ENCODE results near the gene ZYG11B.
"Not testable (repeated sequence)": the region's sequence is repeated elsewhere in the genome, so short reads cannot be mapped to it uniquely, and the experiment has no call there.

ZYG11B gene

GRCh38 chr1:52738148-52738547 lies 11.9 kb downstream of the ZYG11B start:
- Histone ChIP-seq H3K4me3 (ENCODE audit: insufficient read depth, low read depth, low read length, poor library complexity, severe bottlenecking) (no peak overlapping the region), H3K27ac (ENCODE audit: insufficient read depth, low read length, poor library complexity, severe bottlenecking) (no peak overlapping the region)

DNA sequence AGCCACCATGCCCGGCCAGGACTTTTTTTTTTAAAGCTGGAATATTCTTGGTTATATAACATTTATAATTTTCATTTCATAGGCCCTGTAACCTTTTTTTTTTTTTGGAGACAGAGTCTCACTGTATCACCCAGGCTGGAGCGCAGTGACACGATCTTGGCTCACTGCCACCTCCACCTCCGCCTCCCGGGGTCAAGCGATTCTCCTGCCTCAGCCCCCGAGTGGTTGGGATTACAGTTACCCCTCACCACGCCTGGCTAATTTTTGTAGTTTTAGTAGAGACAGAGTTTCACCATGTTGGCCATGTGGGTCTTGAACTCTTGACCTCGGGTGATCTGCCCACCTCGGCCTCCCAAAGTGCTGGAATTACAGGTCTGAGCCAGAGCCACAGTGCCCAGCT lies 12.6 kb downstream of the ZYG11B start:
- Histone ChIP-seq H3K9me3 (ENCODE audit: control insufficient read depth, low read length) (no peaks in the 10 kb centered on the region), H3K4me3 (ENCODE audit: insufficient read depth, low read depth, low read length, poor library complexity, severe bottlenecking) (no peak overlapping the region), H3K36me3 (ENCODE audit: control insufficient read depth, insufficient read depth, low read length) (no peaks in the 10 kb centered on the region), H3K27ac (ENCODE audit: insufficient read depth, low read length, poor library complexity, severe bottlenecking) (no peak overlapping the region), H3K27me3 (replicated peaks; ENCODE audit: control insufficient read depth, insufficient read depth, low read length, poor library complexity, severe bottlenecking) (no peaks in the 10 kb centered on the region), H3K4me1 (ENCODE audit: control insufficient read depth, insufficient read depth, low read length, poor library complexity, severe bottlenecking) (no peaks in the 10 kb centered on the region)
- no peak for DNase-seq

More at GRCh38 chr1:52738148-52738547, 11.9 kb downstream of the ZYG11B start:
- Histone ChIP-seq H3K9me3 (ENCODE audit: control insufficient read depth, low read length) (no peaks in the 10 kb centered on the region), H3K27me3 (replicated peaks; ENCODE audit: control insufficient read depth, insufficient read depth, low read length, poor library complexity, severe bottlenecking) (no peaks in the 10 kb centered on the region), H3K4me1 (ENCODE audit: control insufficient read depth, insufficient read depth, low read length, poor library complexity, severe bottlenecking) (no peaks in the 10 kb centered on the region), H3K36me3 (ENCODE audit: control insufficient read depth, insufficient read depth, low read length) (no peaks in the 10 kb centered on the region)
- DNase-seq, result no peak

DNA sequence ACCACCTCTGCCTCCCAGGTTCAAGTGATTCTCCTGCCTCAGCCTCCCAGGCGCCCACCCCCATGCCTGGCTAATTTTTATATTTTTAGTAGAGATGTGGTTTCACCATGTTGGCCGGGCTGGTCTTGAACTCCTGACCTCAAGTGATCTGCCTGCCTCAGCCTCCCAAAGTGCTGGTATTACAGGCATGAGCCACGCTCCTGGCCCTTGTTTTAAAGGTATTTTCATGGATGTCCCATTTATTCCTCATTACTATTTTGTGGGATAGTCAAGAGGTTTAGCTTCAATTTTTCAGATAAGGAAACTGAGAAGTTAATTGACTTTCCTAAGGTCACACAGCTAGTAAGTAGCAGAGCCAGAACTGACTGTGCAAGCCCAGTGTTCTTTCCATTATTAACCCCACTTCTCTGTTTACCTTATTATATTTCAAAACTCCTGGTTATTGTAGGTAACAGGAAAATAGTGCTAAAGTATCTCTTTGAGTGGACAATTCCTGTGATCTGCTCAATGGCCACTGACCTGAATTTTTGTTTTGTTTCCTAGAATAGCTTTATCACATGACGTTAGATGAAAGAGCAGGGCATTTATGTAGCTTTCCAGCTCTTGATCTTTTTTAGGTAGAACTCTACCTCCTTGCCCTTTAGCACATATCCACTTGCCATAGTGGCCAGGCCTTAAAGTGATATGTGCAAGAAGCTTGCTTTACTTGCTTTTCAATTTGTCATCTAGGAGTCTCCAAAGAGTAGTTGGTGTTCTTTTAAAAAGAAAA lies 13.6 kb downstream of the ZYG11B start:
- Histone ChIP-seq H3K4me3 (ENCODE audit: insufficient read depth, low read depth, low read length, poor library complexity, severe bottlenecking) (no peak overlapping the region), H3K9me3 (ENCODE audit: control insufficient read depth, low read length) (no peaks in the 10 kb centered on the region), H3K36me3 (ENCODE audit: control insufficient read depth, insufficient read depth, low read length) (no peaks in the 10 kb centered on the region), H3K27me3 (replicated peaks; ENCODE audit: control insufficient read depth, insufficient read depth, low read length, poor library complexity, severe bottlenecking) (no peaks in the 10 kb centered on the region), H3K4me1 (ENCODE audit: control insufficient read depth, insufficient read depth, low read length, poor library complexity, severe bottlenecking) (no peaks in the 10 kb centered on the region), H3K27ac (ENCODE audit: insufficient read depth, low read length, poor library complexity, severe bottlenecking) (no peak overlapping the region)
- no peak for DNase-seq

DNA sequence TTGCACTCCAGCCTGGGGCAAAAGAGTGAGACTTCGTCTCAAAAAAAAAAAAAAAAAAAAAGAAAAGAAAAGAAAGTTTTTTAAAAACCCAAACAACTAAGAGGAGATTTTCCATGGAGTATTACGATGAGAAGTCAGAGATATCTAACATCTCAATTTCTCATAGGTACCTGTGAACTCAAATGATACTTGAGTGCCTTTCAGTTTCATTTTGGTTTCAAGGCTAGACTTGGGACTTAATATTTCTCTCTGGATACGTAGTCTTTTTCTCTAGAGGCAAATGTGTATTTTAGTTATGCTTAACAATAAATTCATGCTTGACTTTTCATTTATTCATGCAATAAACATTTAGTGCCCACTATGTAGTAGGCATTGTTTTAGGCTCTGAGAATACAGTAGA lies 15.0 kb downstream of the ZYG11B start:
- DNase-seq, result no peak
- Histone ChIP-seq H3K4me1 (ENCODE audit: control insufficient read depth, insufficient read depth, low read length, poor library complexity, severe bottlenecking) (no peaks in the 10 kb centered on the region), H3K27ac (ENCODE audit: insufficient read depth, low read length, poor library complexity, severe bottlenecking) (no peak overlapping the region)

GRCh38 chr1:52746189-52746588 lies 19.9 kb downstream of the ZYG11B start:
- H3K4me1 ChIP-seq (ENCODE audit: control insufficient read depth, insufficient read depth, low read length, poor library complexity, severe bottlenecking), result no peaks in the 10 kb centered on the region
- no peak for DNase-seq
- H3K27me3 ChIP-seq (replicated peaks; ENCODE audit: control insufficient read depth, insufficient read depth, low read length, poor library complexity, severe bottlenecking), result no peaks in the 10 kb centered on the region
- no peaks in the 10 kb centered on the region for H3K36me3 ChIP-seq (ENCODE audit: control insufficient read depth, insufficient read depth, low read length)
- H3K27ac ChIP-seq (ENCODE audit: insufficient read depth, low read length, poor library complexity, severe bottlenecking), result no peak overlapping the region
- H3K9me3 ChIP-seq (ENCODE audit: control insufficient read depth, low read length), result no peaks in the 10 kb centered on the region
- H3K4me3 ChIP-seq (ENCODE audit: insufficient read depth, low read depth, low read length, poor library complexity, severe bottlenecking), result no peak overlapping the region

More for the DNA sequence above, 15.0 kb downstream of the ZYG11B start:
- no peaks in the 10 kb centered on the region for H3K9me3 ChIP-seq (ENCODE audit: control insufficient read depth, low read length)
- no peaks in the 10 kb centered on the region for H3K27me3 ChIP-seq (replicated peaks; ENCODE audit: control insufficient read depth, insufficient read depth, low read length, poor library complexity, severe bottlenecking)
- no peaks in the 10 kb centered on the region for H3K36me3 ChIP-seq (ENCODE audit: control insufficient read depth, insufficient read depth, low read length)
- no peak overlapping the region for H3K4me3 ChIP-seq (ENCODE audit: insufficient read depth, low read depth, low read length, poor library complexity, severe bottlenecking)

- no peak for DNase-seq
- no peak overlapping the region for H3K4me3 ChIP-seq (ENCODE audit: insufficient read depth, low read depth, low read length, poor library complexity, severe bottlenecking)
Observed at GRCh38 chr1:52747450-52747849, 21.2 kb downstream of the ZYG11B start.

GRCh38 chr1:52748119-52748518 lies 21.9 kb downstream of the ZYG11B start:
- H3K4me3 ChIP-seq (ENCODE audit: insufficient read depth, low read depth, low read length, poor library complexity, severe bottlenecking), result no peak overlapping the region
- H3K9me3 ChIP-seq (ENCODE audit: control insufficient read depth, low read length), result no peaks in the 10 kb centered on the region
- no peaks in the 10 kb centered on the region for H3K36me3 ChIP-seq (ENCODE audit: control insufficient read depth, insufficient read depth, low read length)
- H3K4me1 ChIP-seq (ENCODE audit: control insufficient read depth, insufficient read depth, low read length, poor library complexity, severe bottlenecking), result no peaks in the 10 kb centered on the region
- H3K27ac ChIP-seq (ENCODE audit: insufficient read depth, low read length, poor library complexity, severe bottlenecking), result no peak overlapping the region
- DNase-seq, result no peak
- H3K27me3 ChIP-seq (replicated peaks; ENCODE audit: control insufficient read depth, insufficient read depth, low read length, poor library complexity, severe bottlenecking), result no peaks in the 10 kb centered on the region

More at GRCh38 chr1:52747450-52747849, 21.2 kb downstream of the ZYG11B start:
- Histone ChIP-seq H3K27me3 (replicated peaks; ENCODE audit: control insufficient read depth, insufficient read depth, low read length, poor library complexity, severe bottlenecking) (no peaks in the 10 kb centered on the region), H3K4me1 (ENCODE audit: control insufficient read depth, insufficient read depth, low read length, poor library complexity, severe bottlenecking) (no peaks in the 10 kb centered on the region), H3K27ac (ENCODE audit: insufficient read depth, low read length, poor library complexity, severe bottlenecking) (no peak overlapping the region), H3K36me3 (ENCODE audit: control insufficient read depth, insufficient read depth, low read length) (no peaks in the 10 kb centered on the region), H3K9me3 (ENCODE audit: control insufficient read depth, low read length) (no peaks in the 10 kb centered on the region)

- H3K27me3 ChIP-seq (replicated peaks; ENCODE audit: control insufficient read depth, insufficient read depth, low read length, poor library complexity, severe bottlenecking); H3K36me3 ChIP-seq (ENCODE audit: control insufficient read depth, insufficient read depth, low read length); DNase-seq: not testable (repeated sequence)
Observed at GRCh38 chr1:52749496-52749895, 23.2 kb downstream of the ZYG11B start.

DNA sequence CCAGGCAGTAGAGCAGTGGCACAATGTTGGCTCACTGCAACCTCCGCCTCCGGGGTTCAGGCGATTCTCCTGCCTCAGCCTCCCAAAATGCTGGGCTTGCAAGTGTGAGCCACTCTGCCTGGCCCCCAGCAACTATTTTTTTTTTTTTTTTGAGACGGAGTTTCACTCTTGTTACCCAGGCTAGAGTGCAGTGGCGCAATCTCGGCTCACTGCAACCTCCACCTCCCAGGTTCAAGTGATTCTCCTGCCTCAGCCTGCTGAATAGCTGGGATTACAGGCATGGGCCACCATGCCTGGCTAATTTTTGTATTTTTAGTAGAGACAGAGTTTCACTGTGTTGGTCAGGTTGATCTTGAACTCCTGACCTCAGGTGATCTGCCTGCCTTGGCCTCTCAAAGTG lies 23.9 kb downstream of the ZYG11B start:
- not testable (repeated sequence) for H3K27ac ChIP-seq (ENCODE audit: insufficient read depth, low read length, poor library complexity, severe bottlenecking); H3K36me3 ChIP-seq (ENCODE audit: control insufficient read depth, insufficient read depth, low read length); H3K9me3 ChIP-seq (ENCODE audit: control insufficient read depth, low read length); H3K4me1 ChIP-seq (ENCODE audit: control insufficient read depth, insufficient read depth, low read length, poor library complexity, severe bottlenecking); DNase-seq; H3K4me3 ChIP-seq (ENCODE audit: insufficient read depth, low read depth, low read length, poor library complexity, severe bottlenecking); H3K27me3 ChIP-seq (replicated peaks; ENCODE audit: control insufficient read depth, insufficient read depth, low read length, poor library complexity, severe bottlenecking)

More at GRCh38 chr1:52749496-52749895, 23.2 kb downstream of the ZYG11B start:
- H3K4me1 ChIP-seq (ENCODE audit: control insufficient read depth, insufficient read depth, low read length, poor library complexity, severe bottlenecking); H3K27ac ChIP-seq (ENCODE audit: insufficient read depth, low read length, poor library complexity, severe bottlenecking); H3K9me3 ChIP-seq (ENCODE audit: control insufficient read depth, low read length); H3K4me3 ChIP-seq (ENCODE audit: insufficient read depth, low read depth, low read length, poor library complexity, severe bottlenecking): not testable (repeated sequence)

- H3K4me1 ChIP-seq (ENCODE audit: control insufficient read depth, insufficient read depth, low read length, poor library complexity, severe bottlenecking), result no peaks in the 10 kb centered on the region
- no peak for DNase-seq
- no peak overlapping the region for H3K4me3 ChIP-seq (ENCODE audit: insufficient read depth, low read depth, low read length, poor library complexity, severe bottlenecking)
- no peaks in the 10 kb centered on the region for H3K9me3 ChIP-seq (ENCODE audit: control insufficient read depth, low read length)
- no peaks in the 10 kb centered on the region for H3K27me3 ChIP-seq (replicated peaks; ENCODE audit: control insufficient read depth, insufficient read depth, low read length, poor library complexity, severe bottlenecking)
- H3K36me3 ChIP-seq (ENCODE audit: control insufficient read depth, insufficient read depth, low read length), result peaks cover under 1% of the 10 kb centered on the region
- no peak overlapping the region for H3K27ac ChIP-seq (ENCODE audit: insufficient read depth, low read length, poor library complexity, severe bottlenecking)
Observed at GRCh38 chr1:52751589-52752483, 25.6 kb downstream of the ZYG11B start.
